NCI-H2171 (cell line): ENCODE results near the gene RPL29.

Experiments used
- DNase-seq: peaks from one replicate; lab custom pipeline; 2025; lab: John Stamatoyannopoulos, UW

Gene RPL29

DNA sequence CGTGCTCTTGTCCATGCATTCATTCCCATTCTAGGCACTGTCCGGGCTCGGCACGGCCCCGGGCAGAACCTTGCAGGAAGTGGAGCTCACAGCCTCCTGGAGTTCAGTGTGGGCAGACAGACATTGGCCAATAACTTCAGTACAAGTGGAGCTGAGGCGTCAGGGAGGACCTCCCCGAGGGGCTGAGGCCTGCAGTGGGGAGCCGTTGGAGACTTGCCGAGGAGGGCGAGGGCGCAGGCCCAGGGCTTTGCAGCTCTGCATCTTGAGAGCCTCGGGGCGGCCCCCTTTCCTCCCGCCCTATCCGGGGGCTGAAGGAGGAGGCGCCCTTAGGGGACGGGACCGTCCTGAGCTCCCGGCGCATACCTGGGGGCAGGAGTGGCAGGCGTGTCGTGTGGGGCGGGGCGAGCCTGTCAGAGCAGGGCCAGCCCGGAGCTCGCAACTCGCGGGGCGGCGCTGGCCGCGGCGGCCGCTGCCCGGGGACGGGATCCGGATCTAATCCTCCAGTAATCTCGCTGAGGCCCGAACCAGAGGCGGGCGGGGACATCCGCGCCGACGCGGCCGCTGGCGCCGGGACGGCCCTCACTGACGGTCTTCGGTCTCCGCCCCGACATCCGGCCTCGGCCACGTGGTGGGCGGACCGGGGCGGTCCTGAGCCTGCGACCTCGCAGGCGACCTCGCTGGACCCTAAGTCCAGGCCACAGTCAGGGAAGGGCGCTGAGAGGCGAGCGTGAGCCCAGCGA is 12.7 kb downstream of the RPL29 start, which contains the start of gene ACY1:
ACY1 (plus strand) TSS at position 698 of the 740 bp plus-strand sequence. CDS start 530 bp downstream, outside the sequence.
- no peak for DNase-seq

DNA sequence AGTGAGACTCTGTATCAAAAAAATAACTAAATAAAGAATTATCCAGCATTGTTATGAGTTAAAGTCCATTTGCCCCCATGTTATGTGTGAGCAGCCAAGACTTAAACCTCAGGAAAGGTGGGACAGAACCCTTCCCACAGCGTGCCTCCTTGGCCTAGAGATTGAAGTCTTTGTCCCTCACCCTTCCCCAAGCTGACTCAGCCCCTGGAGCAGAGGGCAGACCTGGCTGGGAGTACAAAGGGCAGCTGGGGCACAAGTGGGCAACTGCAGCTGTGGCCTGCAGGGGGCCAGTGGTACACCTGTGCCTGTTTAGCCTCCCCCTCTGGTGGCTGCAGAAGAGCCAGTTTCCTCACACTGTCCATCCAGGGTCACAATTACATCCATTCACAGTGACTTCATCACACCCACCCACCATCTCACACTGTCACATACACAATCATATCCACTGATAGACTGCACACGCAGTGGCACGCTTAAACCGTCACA is 13.3 kb downstream of the RPL29 start:
- DNase-seq = no peak

DNA sequence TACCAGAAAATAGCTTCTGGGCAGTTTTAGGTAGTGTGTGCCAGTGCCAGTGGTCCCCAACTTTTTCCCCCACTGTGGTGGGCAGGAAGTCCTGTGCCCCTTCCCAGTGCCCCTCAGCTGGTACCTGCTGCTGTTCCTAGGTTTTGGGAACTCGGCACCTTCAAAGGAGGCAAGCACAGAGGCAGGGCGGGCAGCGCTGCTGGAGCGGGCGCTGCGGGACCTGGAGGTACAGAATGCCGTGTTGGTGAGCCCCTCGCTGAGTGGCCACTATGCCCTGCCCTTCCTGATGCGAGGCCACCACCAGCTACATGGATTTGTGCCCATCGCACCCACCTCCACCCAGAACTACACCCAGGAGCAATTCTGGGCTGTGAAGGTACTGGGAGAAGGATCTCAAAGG is 15.4 kb downstream of the RPL29 start:
- no peak for DNase-seq

DNA sequence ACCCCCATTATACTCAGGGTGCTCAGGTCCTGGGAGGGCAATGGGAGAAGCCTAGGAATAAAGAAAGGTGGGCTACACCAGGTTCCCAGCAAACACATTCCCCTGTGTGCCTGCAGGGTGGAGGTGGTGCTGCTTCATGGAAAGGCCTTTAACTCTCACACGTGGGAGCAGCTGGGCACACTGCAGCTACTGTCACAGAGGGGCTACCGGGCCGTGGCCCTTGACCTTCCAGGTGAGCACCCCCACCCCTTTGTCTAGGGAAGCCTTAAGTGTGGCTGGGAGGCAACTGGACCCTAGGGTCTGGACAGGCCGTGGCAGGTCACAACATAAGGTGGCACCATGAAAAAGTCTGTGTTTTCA is 17.6 kb downstream of the RPL29 start:
- no peak for DNase-seq

DNA sequence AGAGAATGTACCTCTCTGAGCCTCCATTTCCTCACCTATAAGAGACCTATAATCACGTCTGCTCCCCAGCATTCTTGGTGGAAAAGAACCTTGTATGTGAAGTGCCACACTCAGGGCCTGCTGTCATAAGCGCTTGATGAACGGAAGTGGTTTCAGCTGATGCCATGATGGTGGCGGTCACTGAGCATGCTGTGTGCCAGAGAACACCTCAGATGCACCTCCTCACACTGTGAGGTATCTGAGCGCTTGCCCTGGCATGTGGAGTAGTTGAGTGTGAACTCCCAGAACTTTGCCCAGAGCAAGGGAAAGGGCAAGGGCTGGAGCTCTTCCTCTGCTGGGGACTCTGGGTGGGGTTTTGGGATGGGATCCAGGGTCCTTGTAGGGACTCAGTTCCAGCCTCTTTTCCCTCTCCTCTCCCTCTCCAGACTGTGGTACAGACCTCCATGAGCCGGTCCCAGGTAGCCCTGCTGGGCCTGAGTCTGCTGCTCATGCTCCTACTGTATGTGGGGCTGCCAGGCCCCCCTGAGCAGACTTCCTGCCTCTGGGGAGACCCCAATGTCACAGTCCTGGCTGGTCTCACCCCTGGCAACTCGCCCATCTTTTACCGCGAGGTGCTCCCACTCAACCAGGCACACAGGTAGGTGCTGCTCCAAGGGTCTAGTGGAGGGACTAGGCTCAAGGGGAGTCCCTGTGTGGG is 18.1 kb downstream of the RPL29 start:
- no peak for DNase-seq

DNA sequence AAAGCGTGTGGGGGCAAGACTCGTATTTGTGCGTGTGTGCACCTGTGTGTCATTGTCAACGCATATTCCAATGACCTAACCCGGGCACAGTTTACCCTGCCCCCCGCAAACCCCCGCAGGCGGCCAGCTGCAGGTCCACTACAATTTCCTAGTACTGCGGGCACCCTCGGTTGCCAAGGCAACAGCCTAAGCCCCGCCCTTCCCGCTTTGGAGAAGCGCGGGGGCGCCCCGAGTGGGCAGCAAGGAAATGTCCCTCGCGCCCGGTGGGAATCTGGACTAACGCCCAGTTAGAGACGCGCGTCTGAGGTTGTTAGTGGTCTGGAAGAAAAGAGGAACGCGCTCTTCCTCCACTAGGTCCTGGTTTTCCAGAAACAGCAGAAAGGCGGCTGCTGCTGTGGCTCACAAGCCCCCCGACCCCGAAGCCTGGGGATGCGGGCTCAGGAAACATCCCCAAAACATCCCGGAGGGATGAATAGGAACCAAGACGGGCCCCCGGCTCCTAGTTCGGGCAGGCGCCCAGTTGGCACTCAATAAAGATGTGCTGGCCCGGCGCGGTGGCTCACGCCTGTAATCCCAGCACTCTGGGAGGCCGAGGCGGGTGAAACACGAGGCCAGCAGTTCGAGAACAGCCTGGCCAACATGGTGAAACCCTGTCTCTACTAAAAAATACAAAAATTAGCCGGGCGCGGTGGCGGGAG is 19.7 kb downstream of the RPL29 start:
- no peak for DNase-seq

DNA sequence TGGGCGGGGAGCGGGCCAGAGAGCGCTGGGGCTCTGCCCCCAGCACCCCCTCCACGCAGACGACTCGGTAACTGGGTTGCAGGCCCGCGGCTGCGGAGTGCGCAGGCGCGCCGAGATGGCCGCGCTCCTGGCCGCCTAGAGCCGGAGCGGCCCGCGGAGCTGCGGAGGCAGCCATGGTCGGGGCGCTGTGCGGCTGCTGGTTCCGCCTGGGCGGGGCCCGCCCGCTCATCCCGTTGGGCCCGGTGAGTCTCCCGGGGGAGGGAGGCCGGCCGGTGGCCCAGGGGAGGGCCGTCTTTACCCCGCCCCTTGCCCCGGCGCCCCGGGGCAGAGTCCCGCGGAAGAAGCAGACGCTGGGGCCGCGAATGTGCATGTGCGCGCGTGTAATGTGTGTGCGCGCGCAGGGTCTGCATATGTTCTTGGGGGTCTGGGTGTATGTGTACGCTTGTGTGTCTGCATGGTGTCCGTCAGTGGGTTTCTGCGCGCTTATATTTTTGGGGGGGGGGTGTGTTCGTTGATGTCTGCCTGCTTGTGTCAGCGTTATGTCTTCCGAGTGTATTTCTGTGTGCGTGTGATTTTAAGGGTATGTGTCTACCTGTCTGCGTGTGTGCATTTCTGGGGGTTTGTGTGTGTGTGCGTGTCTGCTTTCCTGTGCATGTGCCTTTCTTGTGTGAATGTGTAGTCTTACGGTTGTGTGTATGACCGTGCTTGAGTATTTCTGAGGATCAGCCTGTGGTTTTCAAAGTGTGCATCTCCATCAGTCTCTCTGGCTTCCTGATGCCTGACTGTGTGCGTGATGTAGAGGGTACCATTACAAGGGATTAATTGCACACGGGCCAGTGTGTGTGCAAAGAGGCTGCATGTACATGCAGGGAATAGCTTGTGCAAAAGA is 20.5 kb downstream of the RPL29 start, which contains the start of gene ABHD14A:
ABHD14A (plus strand) TSS at position 102 of the 889 bp plus-strand sequence; CDS start at position 174, 72 bp downstream.
- no peak for DNase-seq

DNA sequence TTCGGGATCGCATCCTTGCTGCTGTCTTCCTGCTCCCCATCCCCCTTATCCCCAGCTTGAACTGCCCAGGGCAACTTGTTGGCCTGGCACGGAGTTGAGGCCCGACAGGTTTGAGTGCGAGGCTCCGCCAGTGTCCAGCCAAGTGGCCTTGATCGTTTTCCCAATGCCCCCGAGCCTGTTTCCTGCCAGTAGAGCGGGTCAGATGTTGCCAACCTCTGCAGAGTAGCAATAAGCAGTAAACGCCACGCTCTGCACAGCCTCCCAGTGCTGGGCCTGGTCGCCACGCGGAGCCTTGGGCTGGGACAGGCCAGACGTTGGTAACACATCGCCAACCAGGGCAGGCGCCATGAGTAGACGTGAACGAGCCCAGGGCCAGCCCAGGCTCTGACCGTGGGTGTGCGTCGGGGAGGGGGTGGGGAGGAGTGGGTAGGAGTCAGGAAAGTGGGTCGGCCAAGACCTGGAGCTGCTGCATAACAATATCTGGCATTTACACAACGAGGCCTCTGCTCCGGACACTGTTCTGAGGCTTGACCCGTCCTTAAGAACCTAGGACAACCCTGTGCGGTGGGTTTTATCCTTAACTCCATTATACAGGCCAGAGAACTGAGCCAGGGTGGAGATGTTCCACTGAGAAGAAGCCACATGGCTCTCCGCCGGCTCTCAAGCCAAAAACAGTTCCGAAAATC is 21.3 kb downstream of the RPL29 start:
- DNase-seq = no peak

DNA sequence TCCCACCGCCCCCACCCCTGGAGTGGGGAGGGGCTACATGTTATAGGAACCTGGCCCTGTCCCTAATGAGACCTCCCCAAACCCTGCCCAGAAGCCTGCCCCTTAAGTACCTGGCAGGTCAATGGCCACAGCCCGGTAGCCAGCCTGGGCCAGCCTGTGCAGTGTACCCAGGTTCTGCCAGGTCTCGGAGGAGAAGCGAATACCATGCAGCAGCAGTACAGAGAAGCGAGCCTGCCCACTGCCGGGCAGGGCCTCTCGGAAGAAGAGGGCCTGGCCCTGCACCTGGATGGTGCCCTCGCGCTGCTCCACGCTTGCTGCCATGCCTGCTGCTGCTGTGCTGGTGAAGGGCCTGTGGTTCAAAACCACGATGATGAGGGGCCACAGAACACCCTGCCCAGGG is 24.3 kb downstream of the RPL29 start:
- DNase-seq = no peak

DNA sequence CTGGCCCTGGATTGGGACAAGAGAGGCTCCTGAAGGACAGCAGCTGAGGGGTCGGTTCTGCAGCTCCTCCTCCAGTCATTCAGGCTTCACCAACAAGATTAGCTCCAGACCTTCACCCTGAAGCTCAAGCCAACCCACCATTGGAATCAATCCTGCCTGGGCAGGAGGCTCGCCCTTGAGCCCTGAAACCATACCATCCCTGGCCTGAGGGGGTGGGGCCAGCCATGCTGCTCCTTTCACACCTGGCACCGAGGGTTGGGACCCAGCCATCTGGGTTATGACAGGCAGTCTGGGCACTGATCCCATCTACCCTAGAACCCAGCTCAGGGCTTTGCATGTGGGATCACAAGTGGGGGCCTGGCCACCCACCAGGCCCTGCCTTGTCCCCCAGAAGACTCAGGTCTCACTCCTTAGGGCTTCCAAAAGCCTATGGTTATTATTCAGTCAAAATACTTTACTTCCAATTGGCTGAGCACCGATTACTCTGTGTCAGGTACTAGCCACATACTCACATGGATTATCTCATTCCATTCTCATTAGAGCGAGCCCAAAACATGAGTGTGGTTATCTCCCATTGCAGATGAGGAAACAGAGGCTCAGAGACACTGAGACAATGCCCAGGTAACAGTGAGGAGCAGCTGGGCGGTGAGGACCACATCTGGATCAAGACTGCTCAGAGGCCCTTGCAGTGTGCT is 24.9 kb downstream of the RPL29 start:
- no peak for DNase-seq

DNA sequence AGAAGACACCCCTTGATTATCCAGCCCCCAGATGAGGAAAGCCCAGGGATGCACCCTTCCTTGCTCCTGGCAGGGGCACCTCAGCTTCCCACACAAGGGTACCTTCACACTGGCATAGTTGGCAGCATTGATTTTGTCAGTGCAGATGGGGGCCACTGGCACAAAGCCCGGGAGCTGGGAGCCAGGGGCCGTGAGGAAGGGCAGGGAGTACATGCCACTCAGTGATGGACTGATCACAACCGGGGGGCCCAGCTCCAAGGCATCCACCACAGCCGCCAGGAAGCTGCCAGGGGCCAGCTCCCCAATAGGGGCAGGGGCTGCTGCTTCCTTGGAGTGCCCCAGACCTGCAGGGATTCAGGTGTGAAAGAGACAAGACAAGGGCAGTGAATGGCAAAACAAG is 25.9 kb downstream of the RPL29 start:
- DNase-seq = no peak

DNA sequence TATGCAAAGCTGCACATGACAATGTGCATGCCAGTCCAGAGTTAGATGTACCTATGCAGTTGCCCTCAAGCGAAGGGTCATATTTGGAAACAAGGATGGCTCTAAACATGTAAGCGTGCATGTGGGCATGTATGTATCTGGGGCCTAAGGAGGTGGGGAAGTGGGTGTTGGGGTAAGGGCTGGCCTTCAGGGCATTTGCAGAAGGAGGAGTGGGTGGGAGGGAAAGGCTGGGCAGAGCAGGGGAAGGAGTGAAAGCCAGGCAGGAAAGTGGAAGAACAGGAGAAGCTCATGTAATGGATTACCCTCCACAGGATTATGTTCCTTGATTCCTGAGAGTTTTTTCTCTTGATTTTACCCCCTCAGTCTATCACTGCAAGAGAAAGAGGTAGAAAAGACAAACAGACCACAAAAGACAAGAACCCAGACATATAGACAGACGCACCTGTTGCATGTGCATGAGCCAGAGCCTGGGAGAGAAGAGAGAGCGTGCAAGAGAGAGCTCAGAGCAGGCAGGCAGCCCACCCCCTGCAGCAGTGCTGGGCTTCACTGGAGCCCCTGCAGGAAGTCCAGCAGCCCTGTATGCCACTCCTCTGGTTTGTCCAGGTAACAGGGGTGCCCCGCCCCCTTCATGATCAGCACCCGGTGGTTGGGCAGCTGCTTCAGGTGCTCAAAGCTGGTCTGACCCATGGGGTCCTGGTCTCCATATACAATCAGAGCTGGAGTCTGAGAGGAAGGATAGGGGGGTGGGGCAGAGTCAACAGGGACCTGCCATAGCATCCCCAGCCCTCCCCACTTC is 26.6 kb downstream of the RPL29 start:
- DNase-seq = no peak

DNA sequence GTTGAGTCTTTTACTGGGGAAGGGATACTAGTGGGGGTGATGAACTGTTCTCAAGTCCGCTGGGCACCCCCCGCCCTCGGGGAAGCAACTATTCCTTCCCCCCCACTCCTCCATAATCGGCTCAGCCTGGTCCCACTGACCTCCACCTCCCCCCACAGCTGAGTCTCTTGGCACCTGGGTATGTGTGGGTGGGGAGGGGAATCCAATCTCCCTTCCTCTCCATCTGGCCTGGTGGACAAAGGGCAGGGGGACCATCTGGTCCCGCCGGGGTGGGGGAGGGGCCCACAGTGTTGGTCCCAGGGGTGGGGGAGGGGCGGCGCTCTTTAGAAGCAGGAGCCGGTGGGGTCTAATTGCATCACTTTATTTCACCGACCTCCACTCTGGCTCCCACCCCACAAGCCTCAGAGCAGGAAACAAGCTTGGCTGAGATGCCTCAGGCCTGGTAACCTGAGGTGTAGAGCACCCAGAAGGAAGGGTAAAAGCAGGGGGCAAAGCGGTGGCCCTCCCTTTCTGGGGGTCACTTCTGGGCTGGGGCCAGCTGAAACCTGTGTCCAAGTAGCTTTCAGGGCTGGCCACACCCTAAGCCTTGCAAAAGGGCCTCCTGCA is 27.4 kb downstream of the RPL29 start:
- no peak for DNase-seq

DNA sequence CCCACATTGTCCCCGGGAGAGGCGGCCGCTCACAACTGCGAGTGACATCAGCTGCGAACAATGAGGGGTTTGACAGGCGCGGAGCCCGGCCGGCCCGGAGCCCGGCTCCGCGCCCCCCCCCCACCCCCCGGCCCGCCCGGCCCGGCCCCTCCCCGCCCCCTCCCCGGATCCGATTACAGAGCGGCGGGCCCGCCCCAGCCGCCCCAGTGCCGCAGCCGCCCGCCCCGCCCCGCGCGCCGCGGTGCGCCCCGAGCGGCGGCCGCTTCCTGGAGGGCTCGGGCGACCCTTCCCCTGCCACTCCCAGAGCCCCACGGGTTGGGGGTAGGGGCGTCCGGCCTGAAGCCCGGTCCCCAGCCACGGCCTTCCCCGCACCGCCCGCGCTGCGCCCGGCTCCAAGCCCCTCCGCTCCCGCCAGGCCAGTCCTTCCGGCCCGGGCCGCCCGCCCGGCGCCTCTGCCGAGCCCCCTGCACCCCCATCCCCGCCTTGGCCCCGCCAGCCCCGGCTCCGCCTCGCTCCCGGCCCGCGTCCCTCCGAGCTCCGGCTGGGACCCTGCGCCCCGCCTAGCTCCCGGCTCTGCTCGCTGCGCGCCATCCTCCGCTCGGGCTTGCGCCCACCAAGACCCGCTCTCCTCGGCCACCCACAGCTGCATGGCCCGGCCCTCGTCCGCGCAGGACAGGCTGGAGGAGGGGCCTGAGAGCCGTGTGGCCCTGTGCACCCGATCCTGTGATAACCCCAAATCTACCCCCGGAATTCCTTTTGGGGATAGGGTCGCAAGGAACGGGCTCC is 28.1 kb downstream of the RPL29 start, which contains the start of gene PCBP4:
PCBP4 (minus strand) TSS at position 71 of the 786 bp plus-strand sequence. CDS start 6,214 bp downstream, outside the sequence.
- DNase-seq = no peak

DNA sequence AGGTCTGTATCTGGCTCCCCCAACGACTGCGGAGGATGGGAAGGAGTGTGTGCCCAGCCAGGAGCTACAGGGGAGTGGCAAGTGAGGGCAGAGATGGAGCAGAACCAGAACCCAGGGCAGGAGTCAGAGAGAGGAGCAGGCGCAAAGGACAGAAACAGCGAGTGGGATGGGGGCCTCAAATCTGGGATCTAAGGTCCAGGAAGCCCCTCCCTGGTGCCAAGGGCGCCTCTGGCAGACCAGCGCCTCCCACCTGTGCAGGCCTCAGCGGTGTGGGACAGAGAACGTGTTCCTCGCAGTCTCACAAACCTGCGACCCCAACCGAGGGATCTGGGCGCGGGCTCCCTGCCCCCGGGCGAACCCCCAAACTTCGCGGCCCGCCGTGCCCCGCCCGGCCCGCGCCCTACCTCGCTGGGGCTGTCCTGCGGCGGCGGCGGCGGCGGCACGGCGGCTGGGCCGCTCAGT is 28.7 kb downstream of the RPL29 start:
- DNase-seq = no peak

DNA sequence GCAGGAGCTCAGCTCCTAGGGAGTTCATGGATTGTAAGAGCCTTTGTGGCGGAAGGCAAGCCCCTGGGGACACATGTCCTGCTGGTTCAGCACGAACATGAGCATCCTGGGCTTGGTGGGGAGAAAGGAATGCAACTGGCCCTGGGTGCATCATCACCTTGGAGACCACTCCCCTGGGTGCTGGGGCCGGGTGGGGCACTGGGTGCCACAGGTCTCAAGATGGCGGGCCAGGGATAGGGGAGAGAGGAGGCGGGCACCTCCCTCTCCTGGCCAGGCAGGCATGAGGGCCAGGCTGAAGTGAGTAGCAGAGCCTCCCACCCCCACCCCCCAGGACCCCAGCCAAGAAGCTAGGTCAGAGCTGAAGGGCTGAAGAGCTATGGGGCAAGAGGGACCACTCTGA is 29.2 kb downstream of the RPL29 start:
- DNase-seq = no peak

DNA sequence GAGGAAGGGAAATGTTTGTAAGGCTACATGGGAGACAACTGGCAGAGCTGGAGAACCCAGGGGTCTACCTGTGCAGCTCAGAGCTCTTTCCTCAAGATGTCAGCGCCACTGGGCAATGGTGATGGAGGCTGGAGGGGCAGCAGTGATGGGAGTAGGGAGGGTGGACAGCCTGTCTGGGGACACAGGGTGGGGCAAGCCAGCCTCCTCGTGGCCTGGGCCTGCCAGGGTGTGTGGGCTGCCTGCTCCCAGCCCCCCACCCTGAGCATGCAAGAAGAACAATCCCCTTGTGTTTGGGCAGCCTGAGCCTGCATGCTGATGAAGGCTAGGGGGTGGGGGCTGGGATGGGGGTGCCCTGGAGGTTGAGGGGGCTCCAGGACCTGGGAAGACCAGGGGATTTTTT is 29.7 kb downstream of the RPL29 start:
- no peak for DNase-seq

DNA sequence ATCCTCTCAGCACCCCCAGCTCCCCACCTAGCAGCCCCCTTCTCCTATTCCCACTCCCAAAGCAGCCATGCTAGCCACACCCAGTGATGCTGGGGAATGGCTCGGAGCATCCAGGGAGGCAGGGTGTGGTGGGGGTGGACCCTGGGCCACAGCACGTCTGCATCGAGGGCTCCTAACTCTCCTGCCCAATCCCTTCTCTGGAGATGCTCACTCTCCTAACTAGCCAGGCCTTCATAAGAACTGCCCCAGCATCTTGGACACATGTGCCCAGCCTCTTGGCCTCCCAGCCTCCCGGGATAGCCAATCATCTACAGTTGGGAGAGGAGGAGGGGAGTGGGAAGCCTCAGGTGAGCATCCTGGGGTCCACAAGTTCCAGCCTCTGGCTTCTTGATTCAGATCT is 31.2 kb downstream of the RPL29 start:
- no peak for DNase-seq
